GM19395 (cell line): Measurements from ENCODE around the gene CBS.
"Not testable (repeated sequence)": the region's sequence is repeated elsewhere in the genome, so short reads cannot be mapped to it uniquely, and the experiment has no call there.

Experiments
- ATAC-seq: cut with Tn5 transposase; IDR thresholded peaks from one replicate; pipeline ENCODE4 v1.9.1; 2021; ENCODE audit warnings: mild to moderate bottlenecking, moderate library complexity; ENCODE audit not compliant: unreplicated experiment

The CBS gene

GRCh38 chr21:43069682-43070081 is 6.0 kb downstream of the CBS start:
- ATAC-seq, result not testable (repeated sequence)

- not testable (repeated sequence) for ATAC-seq
Observed at GRCh38 chr21:43068065-43068464, 7.6 kb downstream of the CBS start.

GRCh38 chr21:43066690-43067089 is 8.9 kb downstream of the CBS start:
- not testable (repeated sequence) for ATAC-seq

- ATAC-seq, result not testable (repeated sequence)
Observed at GRCh38 chr21:43065991-43066390, 9.6 kb downstream of the CBS start.

- ATAC-seq, result not testable (repeated sequence)
Observed at GRCh38 chr21:43064265-43064917, 11.2 kb downstream of the CBS start.

GRCh38 chr21:43062955-43063664 is 12.5 kb downstream of the CBS start:
- not testable (repeated sequence) for ATAC-seq

- ATAC-seq, result not testable (repeated sequence)
Observed at GRCh38 chr21:43053112-43053511, 22.5 kb downstream of the CBS start.

- ATAC-seq, result not testable (repeated sequence)
Observed at GRCh38 chr21:43045876-43046821, 29.5 kb downstream of the CBS start.

- not testable (repeated sequence) for ATAC-seq
Observed at GRCh38 chr21:43045165-43045875, 30.3 kb downstream of the CBS start.

- not testable (repeated sequence) for ATAC-seq
Observed at GRCh38 chr21:43044547-43044946, 31.1 kb downstream of the CBS start.

GRCh38 chr21:43043291-43043690 is 32.3 kb downstream of the CBS start:
- not testable (repeated sequence) for ATAC-seq

- ATAC-seq, result not testable (repeated sequence)
Observed at GRCh38 chr21:43042169-43042568, 33.5 kb downstream of the CBS start.

GRCh38 chr21:43038659-43039044 is 37.0 kb downstream of the CBS start:
- ATAC-seq, result not testable (repeated sequence)

- ATAC-seq, result not testable (repeated sequence)
Observed at GRCh38 chr21:43037918-43038658, 37.5 kb downstream of the CBS start.

- ATAC-seq, result not testable (repeated sequence)
Observed at GRCh38 chr21:43036889-43037288, 38.7 kb downstream of the CBS start.

GRCh38 chr21:43034826-43035225 is 40.8 kb downstream of the CBS start:
- ATAC-seq, result no peak

GRCh38 chr21:43034101-43034500 is 41.5 kb downstream of the CBS start:
- no peak for ATAC-seq

- no peak for ATAC-seq
Observed at GRCh38 chr21:43031121-43031619, 44.5 kb downstream of the CBS start.

- no peak for ATAC-seq
Observed at GRCh38 chr21:43029785-43030184, 45.9 kb downstream of the CBS start.
